GM21529 (cell line): ENCODE results near the gene FAM83F.

Experiments used
- ATAC-seq: cut with Tn5 transposase; IDR thresholded peaks from one replicate; pipeline ENCODE4 v1.9.1; 2021; ENCODE audit not compliant: unreplicated experiment

The FAM83F gene

DNA sequence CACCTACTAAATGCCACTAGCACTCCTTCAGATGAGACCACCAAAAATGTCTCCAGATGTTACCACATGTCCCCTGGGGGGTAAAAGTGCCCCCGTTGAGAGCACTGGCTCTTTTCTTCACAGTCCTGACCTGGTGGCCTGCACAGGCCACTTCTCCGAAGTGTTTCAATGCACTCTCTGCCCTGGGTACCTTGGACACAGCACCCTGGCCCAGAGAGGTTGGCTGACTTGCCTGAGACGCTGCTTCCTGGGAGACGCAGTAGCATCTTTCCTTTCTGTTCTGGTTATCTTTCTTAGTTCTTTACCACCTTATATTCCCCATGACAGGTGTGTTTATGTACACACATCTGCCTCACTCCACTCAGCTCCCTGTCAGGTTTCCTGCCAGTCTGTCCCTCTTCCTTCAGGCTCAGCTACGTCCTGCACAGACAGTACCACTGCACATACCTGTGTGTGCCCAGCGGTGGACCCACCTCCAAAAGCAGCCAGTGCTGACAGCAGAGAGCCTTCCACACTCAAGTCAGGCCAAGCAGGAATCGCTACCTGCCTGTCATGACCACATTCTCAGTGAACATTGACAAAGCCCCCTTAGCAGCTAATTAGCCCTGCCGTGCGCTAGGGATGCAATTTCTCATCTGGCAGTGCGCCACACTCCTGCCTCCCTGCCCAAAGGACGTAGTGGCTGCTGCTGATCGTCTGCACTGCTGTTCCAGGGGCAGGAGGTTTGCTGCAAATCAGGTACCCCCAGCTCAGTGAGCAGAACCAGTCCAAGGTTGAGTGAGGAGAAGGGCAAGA is 39.0 kb downstream of the FAM83F start:
- ATAC-seq, result no peak

DNA sequence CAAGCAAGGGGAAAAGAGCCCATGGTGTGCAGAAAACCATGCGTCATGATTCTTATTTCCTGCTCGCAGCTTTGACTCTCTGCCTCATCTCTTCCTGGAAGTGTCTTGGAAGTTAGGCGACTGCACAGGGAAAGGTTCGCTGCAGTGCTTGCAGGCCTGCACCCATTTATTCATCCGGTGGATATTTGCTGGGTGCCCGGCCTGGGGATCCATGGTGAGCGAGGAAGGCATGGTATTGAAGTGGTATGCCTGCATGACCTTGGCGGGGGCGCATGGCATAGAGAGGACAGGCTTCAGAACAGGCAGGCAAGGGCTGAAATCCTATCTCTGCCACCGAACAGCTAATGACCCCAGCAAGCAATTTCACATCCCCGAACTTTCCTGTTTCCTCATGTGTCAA is 40.6 kb downstream of the FAM83F start:
- no peak for ATAC-seq

DNA sequence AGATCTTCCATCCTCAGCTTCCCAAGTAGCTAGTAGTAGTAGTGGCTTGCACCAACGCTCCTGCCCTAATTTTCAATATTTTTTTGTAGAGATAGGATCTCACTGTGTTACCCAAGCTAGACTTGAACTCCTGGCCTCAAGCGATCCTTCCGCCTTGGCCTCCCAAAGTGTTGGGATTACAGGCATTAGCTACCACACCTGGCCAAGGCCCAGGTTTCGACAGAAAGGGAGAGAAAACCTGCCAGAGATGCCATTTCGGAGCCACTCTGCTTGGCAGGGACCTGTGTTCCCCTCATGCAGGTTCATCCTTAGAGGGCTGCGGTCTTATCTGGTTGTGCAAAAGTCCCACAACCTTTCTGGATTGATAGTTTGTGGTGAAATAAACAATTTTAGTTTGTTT is 41.4 kb downstream of the FAM83F start:
- ATAC-seq, result no peak

DNA sequence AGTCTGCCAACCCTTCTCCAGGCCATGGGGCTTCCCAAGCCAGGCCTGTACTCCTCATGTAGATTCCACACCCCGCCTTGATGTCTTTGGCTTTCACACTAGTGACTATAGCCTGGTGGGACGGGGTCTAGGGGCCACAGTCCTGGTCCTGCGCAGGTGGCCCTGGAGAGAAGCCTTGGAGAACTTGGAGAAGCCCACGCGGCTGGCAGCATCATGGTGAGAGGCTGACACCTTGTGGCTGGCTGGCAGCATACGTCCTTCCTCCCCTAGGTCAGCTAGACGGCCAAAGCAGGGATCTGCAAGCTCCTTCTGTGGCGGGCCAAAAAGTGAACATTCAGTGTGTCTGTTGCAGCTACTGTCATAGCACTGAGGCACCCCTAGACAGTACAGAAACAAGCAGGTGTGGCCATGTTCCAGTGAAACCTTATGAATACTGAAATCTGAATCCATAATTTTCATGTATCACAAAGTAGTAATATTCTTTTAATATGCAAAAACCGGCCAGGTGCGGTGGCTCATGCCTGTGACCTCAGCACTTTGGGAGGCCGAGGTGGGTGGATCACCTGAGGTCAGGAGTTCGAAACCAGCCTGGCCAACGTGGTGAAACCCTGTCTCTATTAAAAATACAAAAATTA is 42.0 kb downstream of the FAM83F start:
- no peak for ATAC-seq

DNA sequence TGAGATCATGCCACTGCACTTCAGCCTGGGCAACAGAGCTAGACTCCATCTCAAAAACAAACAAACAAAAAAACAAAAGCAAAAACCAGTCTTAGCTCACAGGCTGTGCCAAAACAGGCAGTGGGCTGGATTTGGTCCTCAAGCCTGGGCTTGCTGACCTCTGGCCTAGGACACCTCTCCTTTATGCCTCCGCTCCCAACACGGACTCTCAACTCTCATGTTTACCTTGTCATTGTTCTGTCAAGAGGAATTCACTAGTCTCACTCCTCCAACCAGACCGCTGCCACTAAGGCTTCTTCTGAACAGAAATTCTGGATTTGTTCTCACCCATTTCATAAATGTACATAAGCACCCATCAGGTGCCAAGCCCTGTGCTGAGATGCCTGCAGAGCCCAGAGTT is 42.6 kb downstream of the FAM83F start:
- ATAC-seq, result no peak

DNA sequence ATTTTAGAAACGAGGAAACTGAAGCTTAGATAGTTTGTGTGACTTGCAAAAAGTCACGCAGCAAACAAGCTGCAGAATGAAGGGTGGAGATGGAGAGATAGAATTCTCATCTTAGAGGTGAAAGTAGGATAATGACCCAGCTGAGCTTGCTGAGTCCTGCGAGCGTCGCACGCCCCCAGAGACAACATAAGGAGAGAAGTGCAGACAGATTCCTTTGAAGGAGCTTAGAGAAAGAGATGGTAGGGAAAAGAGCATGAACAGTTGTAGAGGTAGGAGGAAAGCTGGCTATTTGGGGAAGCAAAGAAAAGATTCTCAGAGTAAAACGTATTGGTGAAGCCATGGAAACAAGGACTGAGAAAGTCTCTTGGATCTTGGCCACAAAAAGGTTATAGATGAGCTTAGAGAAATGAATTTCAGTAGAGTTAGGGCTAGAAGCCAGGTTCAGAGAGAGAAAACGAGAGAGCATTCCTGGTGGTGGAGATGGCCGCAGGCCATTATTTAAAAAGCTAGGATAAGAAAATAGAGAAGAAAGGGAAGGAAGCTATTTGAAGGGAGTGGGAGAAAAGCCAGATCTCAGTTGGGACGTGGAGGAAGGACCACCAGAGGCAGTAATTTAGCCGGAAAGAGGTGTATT is 44.8 kb downstream of the FAM83F start:
- ATAC-seq, result no peak

DNA sequence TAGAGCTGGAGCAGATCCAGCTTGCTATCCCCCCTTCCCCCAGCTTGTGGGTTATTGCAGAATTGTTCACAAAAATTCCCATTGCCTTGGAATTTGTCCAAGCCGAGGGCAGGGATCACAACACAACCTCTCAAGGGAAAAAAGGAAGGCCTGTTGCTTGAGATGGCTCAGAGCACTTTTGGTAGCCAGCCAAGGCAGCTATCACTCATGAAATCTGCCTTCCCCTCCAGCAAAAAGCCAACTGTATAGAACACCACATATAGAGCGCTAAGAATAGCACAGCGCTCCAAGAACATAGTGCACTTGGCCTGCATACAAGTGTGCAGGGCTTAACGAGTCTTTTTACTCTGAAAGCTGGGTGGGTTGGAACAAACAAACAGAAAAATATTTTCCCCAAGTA is 46.2 kb downstream of the FAM83F start:
- no peak for ATAC-seq

DNA sequence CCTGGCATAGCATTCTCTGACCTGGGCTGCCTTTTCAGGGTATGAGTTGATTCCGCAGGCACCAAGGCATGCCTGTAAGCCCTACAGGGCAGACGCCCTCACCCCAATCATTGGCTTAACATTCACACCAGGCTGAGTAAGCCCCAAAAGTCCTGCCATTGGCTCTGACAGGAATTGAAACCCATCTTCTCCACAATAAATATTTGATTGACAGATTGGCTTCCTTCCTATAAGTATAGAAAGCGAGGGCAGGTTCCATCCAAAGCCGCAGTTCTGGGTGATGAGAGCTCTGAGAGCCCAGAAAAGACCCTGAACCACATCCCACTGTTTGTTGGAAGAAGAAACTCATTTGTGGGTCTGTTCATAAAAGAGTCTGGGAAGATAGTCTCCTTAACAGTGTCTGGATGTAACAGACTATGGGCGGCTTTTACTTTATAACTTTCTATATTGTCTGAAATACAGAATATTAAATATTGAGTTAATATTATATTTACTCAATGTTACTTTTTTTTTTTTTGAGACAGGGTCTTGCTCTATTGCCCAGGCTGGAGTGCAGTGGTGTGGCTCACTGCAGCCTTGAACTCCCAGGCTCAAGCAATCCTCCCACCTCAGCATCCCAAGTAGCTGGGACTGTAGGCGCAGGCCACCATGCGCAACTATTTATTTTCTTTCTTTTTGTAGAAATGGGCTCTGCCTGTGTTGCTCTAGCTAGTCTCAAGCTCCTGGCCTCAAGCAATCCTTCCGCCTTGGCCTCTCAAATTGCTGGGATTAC is 46.8 kb downstream of the FAM83F start:
- no peak for ATAC-seq

DNA sequence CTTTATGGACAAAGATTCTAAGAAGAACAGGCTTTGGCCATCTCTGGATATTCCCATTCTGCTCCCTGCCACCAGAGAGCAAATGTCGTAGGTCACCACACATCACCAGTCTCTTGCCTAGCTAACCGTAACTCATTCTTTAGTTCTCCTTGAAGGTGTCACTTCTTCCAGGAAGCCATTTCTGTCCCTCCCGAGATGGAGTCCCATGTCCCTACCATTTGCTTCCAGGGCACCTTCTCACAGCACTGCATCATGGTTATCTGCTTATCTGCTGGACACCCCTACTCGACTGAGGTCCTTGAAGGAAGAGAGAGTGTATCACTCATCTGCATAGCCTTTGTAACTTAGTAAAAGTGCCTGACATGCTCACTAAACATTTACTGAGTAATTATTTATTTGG is 47.6 kb downstream of the FAM83F start:
- no peak for ATAC-seq

DNA sequence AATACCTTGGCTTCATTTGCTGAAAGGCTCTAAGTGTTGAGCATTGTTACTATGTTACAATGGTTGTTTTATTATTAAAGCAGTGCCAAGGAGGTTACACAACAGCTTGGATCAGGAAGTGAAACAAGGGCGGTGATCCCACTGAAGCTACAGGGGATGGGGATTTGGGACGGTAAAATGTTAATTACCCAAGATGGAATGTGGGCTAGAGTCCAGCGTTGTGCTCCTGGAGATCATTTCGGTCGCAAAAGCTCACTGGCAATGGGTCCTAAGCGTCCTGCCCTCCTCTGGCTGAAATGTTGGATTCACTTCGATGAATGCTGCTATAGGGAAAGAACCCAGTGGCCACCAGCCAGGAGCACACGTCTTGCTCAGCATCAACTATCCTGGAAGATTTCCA is 48.3 kb downstream of the FAM83F start:
- ATAC-seq, result no peak

DNA sequence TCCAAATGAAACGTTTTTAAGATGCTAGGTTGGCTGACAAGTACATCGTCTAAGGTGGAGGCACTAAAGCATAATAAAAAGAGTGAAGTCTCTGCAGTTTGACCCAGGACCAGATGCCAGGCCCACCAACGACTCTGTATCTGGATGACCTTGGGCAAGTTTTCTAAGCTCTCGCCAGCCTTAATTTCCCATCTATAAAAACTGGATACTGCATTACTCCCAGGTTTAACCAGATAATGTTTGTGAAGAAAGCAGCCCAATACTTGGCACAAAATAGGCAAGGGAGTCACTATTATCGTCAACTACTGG is 49.0 kb downstream of the FAM83F start:
- no peak for ATAC-seq

DNA sequence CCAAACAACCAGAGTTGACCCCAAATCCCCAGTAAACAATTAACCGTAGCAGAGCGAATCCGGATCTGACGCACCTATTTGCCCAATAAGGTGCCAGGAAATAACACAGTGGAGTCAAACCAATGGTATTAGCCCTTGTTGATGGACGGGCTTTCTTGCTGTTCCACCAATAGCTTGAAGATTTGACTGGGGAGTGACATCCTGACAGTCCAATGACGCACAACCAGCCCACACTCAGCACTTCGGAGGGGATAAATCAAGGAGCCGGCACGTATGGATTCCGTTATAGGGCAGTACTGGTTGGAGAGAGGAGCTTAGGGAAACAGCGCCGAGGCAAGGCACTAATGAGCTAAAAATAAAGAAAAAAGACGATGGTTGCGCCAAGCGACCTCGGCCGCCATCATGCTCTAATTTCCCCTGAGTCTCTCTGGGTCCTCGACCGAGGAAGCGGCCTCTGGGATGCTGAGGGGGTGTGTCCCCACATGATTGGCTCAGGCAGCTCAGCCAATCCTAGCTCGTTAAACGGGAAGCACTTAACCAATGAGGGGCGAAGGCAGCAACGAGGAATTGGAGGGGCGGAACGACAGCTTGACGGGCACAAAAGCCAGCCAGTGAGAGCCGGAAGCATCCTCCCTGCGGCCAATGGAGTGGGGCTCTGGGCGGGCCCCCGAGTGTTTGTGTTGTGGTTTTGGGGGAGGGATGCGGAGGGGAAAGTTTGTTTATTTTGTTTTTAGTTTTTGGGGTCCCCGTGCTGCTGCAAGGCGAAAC is 49.5 kb downstream of the FAM83F start:
- ATAC-seq, result peak; percentile 80

DNA sequence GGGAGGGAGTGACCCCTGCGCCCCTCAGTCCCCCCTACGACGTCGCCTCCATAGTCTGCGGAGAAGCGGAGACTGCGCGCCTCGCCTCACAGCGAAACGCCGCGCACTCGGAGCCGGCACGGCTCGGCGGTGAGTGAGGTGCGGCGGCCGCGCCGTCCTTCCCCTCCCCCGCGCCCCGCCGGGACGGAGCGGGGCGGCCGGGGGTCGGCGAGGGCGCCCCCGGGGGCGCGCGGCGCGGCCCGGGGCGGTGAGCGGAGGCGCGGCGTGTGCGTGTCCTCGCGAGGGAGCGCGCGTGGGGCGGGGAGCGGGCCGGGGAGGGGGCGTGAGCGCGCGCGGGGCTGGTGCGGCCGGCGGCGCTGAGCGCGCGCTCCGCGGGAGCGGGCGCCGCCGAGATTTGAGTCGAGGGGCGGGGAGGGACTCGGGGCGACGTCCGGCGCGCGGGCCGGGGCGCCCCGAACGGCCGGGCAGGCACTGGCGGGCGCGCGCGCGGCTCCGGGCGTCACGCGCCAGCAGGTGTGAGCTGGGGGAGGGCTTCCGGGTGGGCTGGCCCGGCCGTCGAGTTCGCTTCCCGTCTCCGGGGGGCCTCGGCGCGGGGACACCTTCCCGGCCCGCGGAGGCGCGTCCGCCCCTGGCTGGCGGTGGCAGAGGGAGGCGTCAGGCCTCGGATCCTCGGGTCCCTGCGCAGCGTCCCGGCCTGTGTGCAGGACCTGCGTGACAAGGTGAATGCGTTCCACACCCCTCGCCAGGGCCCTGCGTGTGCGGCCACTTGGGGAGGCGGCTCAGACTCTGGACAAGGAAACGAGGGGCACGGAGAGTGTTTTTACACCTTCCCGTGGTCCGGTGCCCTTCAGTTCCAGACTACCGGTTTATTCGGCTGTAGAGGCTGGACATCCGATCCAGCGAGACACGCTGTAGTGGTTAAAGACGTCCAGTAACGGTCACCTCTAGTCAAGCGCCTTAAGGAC is 50.4 kb downstream of the FAM83F start:
- peak; percentile 18 for ATAC-seq

DNA sequence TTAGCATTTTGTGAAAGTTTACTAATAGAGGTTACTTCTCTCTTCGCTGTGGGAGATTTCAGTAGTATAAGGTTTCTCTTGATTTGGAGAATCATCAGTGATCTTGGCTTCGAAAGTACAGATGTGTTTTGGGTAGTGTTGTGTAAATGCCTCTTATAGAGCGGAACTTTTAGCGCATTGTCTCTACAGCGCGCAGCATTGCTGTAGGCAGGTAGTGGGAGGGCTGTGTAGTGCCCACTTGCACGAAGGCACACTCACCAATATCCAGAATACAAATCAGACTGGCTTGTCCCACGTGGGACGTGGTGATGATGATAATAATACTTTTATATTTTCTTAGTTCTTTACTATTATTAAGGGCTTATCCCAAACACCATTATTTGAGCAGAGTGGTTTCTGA is 51.4 kb downstream of the FAM83F start:
- no peak for ATAC-seq

DNA sequence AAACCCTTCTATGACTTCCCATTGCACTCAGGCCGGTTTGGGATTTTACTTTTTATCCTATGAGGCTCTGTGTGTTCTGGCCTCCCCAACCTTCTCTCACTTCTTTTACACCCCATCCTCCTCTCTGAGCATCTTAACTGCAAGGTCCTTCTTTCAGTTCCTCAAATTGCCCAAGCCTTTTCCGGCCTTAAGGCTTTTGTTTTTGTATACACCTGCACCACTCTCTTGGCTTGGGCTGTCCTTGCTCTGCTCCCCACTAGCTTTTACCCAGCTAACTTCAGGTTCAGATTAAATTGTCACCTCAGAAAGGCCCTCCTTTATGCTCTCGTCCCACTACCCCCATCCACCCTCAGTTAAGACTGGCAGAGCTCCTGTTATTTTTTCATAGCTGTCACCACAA is 55.5 kb downstream of the FAM83F start:
- peak; percentile 78 for ATAC-seq

DNA sequence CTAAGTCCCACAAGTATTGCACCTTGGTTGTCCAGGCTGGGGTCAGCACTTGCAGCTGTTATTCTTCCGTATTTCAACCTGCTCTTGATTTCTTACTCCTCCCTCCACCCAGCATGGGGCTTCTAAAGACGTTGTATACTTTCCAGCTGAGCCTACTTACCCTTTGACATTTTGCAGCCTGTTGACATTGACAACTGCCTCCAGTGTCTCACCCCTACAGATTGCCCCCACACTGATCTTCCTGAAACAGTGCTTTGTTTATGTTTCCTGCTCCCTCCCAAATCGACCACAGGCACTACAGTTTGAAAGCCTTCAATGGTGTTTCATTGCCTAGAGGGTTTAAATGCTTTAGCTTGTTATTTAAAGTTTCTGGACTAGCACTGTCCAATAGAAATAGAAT is 56.6 kb downstream of the FAM83F start:
- no peak for ATAC-seq

DNA sequence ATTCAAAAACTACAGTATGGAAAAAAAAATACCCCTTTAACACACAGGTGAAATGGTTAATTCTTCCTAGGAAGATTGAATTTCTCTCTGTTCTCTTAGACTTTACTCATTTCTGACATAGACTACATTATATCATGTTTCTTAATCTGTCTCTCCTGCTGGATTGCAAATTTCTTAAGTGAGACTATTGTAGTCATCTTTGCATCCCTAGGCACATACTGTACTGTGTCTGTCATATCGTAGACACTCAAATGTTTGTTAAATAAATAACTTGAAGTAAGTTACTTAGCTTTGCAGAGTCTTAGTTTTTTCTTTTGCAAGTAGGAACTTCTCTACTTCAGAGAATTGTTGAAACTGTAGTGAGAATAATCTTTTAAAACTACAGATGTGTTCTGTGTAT is 58.7 kb downstream of the FAM83F start:
- ATAC-seq, result no peak

DNA sequence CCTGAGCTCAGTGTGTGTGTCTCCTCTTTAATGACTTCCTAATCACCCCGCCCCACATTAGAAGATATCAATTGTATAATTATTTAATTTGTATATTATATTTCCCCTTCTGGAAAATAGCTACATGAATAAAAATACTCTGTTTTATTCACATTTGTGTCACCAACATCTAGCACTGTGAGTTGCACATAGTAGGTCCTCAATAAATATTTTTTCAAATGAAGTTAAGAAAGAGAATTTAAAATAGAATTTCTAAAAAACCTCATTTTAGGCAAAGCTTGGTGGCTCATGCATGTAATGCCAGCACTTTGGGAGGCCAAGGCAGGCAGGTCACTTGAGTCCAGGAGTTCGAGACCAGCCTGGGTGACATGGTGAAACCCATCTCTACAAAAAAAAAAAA is 59.7 kb downstream of the FAM83F start:
- ATAC-seq, result no peak

DNA sequence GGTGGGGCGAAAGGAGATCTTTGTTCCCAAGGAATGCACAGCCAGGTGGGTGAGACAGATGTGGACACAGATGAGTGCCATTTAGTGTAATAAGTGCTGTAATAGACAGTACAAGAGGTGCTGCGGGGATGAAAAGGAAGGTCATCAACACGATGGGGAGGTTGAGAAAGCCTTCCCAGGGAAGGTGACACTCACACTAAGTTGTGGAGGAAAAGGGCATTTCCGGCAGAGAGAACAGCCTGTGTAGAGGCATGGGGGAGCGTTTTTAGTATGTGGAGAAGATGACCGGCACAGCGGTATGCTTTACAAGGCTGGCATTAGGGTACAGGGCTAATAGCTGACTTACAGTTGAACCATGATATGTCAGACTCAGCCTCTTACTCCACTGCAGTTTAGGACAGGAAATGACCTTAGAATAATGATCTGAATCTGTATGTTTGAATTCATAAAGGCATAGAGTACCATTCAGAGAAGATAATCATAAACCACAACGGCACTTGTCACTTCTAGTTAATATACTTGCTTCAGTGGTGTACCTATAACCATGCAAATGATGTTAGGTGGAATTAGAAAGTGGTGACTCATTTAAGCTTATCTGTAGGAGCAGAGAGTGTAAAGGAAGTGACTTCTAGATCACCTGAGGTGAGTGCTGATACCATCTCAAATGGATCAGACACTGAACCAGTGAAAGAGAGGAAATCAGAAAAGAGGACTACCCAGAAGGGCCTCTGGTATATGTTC is 60.6 kb downstream of the FAM83F start:
- ATAC-seq, result peak; percentile 62
